HepG2 (cell line): ENCODE measurements around the gene SERINC5. TPM values are rescaled to one million over a fixed set of nuclear protein-coding genes. Genes with fewer than 3 reads are reported as not detected.
A peak's percentile ranks its signal among the peaks of the same experiment; 100 is the strongest.

Source experiments
- AHR ChIP-seq: IDR thresholded peaks from 2 replicates; pipeline ENCODE4 v1.6.1; 2018; ENCODE audit warnings: missing genetic modification reagents, missing compliant biosample characterization
- ATAD3A ChIP-seq: sonication (generic); formaldehyde crosslinking; IDR thresholded peaks from 2 replicates; pipeline ENCODE4 v1.4.0; 2020; ENCODE audit warnings: missing genetic modification reagents
- ATF1 ChIP-seq: IDR thresholded peaks from 2 replicates; pipeline ENCODE4 v1.6.1; 2016; ENCODE audit warnings: mild to moderate bottlenecking, control low read depth
- BCL6 ChIP-seq: IDR thresholded peaks from 2 replicates; pipeline ENCODE4 v1.6.1; 2016; ENCODE audit warnings: missing genetic modification reagents, missing compliant biosample characterization
- KDM4B ChIP-seq: sonication (generic); formaldehyde crosslinking; IDR thresholded peaks from 2 replicates; pipeline ENCODE4 v1.4.0; 2020; ENCODE audit warnings: missing genetic modification reagents
- KDM5A ChIP-seq: fragments of 200-600 bp; sonication (generic); IDR thresholded peaks from 2 replicates; pipeline ENCODE4 v1.7.0; 2018; ENCODE audit warnings: antibody characterized with exemption, mild to moderate bottlenecking, low read length, borderline replicate concordance
- KMT2A ChIP-seq: sonication (generic); formaldehyde crosslinking; IDR thresholded peaks from 2 replicates; pipeline ENCODE4 v1.4.0; 2020; ENCODE audit warnings: missing genetic modification reagents
- MTF2 ChIP-seq: sonication (generic); formaldehyde crosslinking; IDR thresholded peaks from 2 replicates; pipeline ENCODE4 v1.5.0; 2020; ENCODE audit warnings: missing genetic modification reagents, borderline replicate concordance
- NFIB ChIP-seq: sonication (generic); formaldehyde crosslinking; IDR thresholded peaks from 2 replicates; pipeline ENCODE4 v1.9.0; 2021; ENCODE audit warnings: missing genetic modification reagents, mild to moderate bottlenecking, borderline replicate concordance
- NR3C1 ChIP-seq: sonication (generic); formaldehyde crosslinking; IDR thresholded peaks from 2 replicates; pipeline ENCODE4 v1.4.0; 2020; ENCODE audit warnings: missing genetic modification reagents
- PCBP2 ChIP-seq: fragments of 200-400 bp; formaldehyde crosslinking; optimal IDR thresholded peaks from 2 replicates; pipeline ENCODE3; 2018; ENCODE audit warnings: low read length, low read depth; ENCODE audit not compliant: poor library complexity, severe bottlenecking
- RBM39 ChIP-seq: fragments of 200-400 bp; formaldehyde crosslinking; IDR thresholded peaks from one replicate; pipeline ENCODE4 v1.6.1; 2018; ENCODE audit warnings: antibody characterized with exemption, mild to moderate bottlenecking, low read depth, low read length; ENCODE audit not compliant: poor library complexity, severe bottlenecking
- RXRB ChIP-seq: IDR thresholded peaks from 2 replicates; pipeline ENCODE4 v1.6.1; 2016; ENCODE audit warnings: borderline replicate concordance, missing genetic modification reagents, missing compliant biosample characterization
- SYNCRIP ChIP-seq: fragments of 200-400 bp; formaldehyde crosslinking; IDR thresholded peaks from 2 replicates; pipeline ENCODE4 v1.6.1; 2018; ENCODE audit warnings: mild to moderate bottlenecking, low read depth, low read length; ENCODE audit not compliant: insufficient read depth
- TOE1 ChIP-seq: sonication (generic); formaldehyde crosslinking; IDR thresholded peaks from 2 replicates; pipeline ENCODE4 v1.4.0; 2020; ENCODE audit warnings: mild to moderate bottlenecking, missing genetic modification reagents
- YEATS4 ChIP-seq: sonication (generic); formaldehyde crosslinking; IDR thresholded peaks from 2 replicates; pipeline ENCODE4 v1.4.0; 2020; ENCODE audit warnings: missing genetic modification reagents, borderline replicate concordance
- ZBTB33 ChIP-seq: sonication (generic); formaldehyde crosslinking; IDR thresholded peaks from 2 replicates; pipeline ENCODE4 v1.4.0; 2020; ENCODE audit warnings: missing genetic modification reagents
- ZMAT3 ChIP-seq: sonication (generic); formaldehyde crosslinking; conservative IDR thresholded peaks from 2 replicates; pipeline ENCODE4 v1.7.0; 2021; ENCODE audit warnings: missing genetic modification reagents
- ZNF205 ChIP-seq: IDR thresholded peaks from 2 replicates; pipeline ENCODE4 v1.6.1; 2018; ENCODE audit warnings: missing biosample characterization, missing genetic modification reagents
- ZNF589 ChIP-seq: sonication (generic); formaldehyde crosslinking; conservative IDR thresholded peaks from 2 replicates; pipeline ENCODE4 v1.8.0; 2022; ENCODE audit warnings: mild to moderate bottlenecking, moderate library complexity, missing genetic modification reagents
- ZNF674 ChIP-seq: sonication (generic); formaldehyde crosslinking; IDR thresholded peaks from 2 replicates; pipeline ENCODE4 v1.5.0; 2020; ENCODE audit warnings: low read depth, mild to moderate bottlenecking, missing genetic modification reagents
- polyA plus RNA-seq, 8 experiments: library from polyadenylated mRNA; depleted of rRNA in 3 of 8; stranded (reverse) in 7 of 8; unstranded in 1 of 8; fragments of >200 nt; fragmentation: Illumina TruSeq in 4 of 8; extraction: Trizol in 4 of 8; gene quantifications; 2 replicates each; pipeline versions ENCODE4 v1.2.1 to v1.2.3, GENCODE V29; 2011 to 2016; ENCODE audit warnings: low read depth in 4 of 8, missing spikeins in 1 of 8, mixed read lengths in 1 of 8; ENCODE audit not compliant: insufficient read depth in 1 of 8
- total RNA-seq, 5 experiments: library from RNA; depleted of rRNA; stranded (reverse); fragments of >200 nt; fragmentation: Illumina TruSeq; extraction: Trizol; gene quantifications; 2 replicates each; pipeline ENCODE4 v1.2.3, GENCODE V29; 2016; ENCODE audit warnings: low read depth in 1 of 5
- TF ChIP-seq, protein P1 (sequence below): sonication (generic); formaldehyde crosslinking; IDR thresholded peaks from 2 replicates; pipeline ENCODE4 v1.8.0; 2022; ENCODE audit warnings: mild to moderate bottlenecking, missing genetic modification reagents, moderate library complexity
- TF ChIP-seq, protein P2 (sequence below): IDR thresholded peaks from 2 replicates; pipeline ENCODE4 v1.6.1; 2016; ENCODE audit warnings: mild to moderate bottlenecking, missing biosample characterization, missing genetic modification reagents
- TF ChIP-seq, protein P3 (sequence below): sonication (generic); formaldehyde crosslinking; IDR thresholded peaks from 2 replicates; pipeline ENCODE4 v1.5.0; 2020; ENCODE audit warnings: mild to moderate bottlenecking, missing genetic modification reagents

SERINC5 gene
- total and polyA plus RNA-seq, 2 of the 13 experiments (the other 11 are each of a cell fraction or from before 2014, with no cell fraction given) = 17.3 to 22.8 TPM

DNA sequence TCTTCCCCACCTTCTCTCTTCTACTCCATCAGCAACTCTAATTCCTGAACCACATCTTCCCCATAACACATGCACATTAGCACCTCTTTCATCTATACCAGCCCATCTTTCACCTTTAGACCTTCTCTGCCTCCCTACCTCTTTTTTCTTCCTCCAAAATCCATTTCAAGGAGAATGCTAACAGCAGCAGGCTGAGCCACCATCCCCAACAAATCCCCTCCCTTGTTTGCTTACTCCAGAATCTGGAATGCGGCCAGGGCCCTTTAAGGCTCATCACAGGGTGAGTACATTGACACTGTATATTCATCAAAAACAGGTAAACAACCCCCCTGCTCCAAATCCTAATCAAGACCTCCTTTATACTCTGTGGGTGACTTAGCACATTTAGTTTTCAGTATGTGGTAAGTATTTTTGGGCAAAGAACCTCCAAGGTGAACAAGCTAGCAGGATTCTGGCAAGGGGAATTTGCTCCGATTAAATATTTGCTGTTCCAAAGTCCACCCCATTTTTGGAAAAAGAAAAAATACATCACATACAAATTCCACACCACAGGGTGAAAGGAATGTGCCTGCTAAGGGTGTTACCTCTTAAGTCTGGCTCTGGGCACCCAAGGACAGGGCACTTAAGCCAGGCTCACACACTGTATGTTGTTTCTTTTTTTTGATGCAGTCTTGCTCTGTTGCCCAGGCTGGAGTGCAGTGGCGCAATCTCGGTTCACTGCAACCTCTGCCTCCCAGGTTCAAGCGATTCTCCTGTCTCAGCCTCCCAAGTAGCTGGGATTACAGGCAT lies 71.4 kb downstream of the SERINC5 start (continued):
- TF ChIP-seq ZNF674 (CRISPR knock-in tag) = no peak
- TF ChIP-seq KDM4B (CRISPR knock-in tag) = no peak
- TF ChIP-seq, protein P1, sequence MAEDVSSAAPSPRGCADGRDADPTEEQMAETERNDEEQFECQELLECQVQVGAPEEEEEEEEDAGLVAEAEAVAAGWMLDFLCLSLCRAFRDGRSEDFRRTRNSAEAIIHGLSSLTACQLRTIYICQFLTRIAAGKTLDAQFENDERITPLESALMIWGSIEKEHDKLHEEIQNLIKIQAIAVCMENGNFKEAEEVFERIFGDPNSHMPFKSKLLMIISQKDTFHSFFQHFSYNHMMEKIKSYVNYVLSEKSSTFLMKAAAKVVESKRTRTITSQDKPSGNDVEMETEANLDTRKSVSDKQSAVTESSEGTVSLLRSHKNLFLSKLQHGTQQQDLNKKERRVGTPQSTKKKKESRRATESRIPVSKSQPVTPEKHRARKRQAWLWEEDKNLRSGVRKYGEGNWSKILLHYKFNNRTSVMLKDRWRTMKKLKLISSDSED (CRISPR knock-in tag) = no peak
- TF ChIP-seq RBM39 = no peak
- no peak for TF ChIP-seq ZNF589 (CRISPR knock-in tag)
- TF ChIP-seq ZNF205 (CRISPR knock-in tag) = 0 out of 2 replicates have a peak, but pooled peaks have one; percentile 67
- TF ChIP-seq TOE1 (CRISPR knock-in tag) = no peak; the same call in 1 of the 2 replicates
- no peak; the same call in 1 of the 2 replicates for TF ChIP-seq YEATS4 (CRISPR knock-in tag)
- TF ChIP-seq ATAD3A = no peak
- TF ChIP-seq SYNCRIP = no peak
- no peak for TF ChIP-seq KDM5A
- TF ChIP-seq BCL6 (CRISPR knock-in tag) = peak; percentile 42
- peak; percentile 59 for TF ChIP-seq ATF1 (CRISPR knock-in tag)
- TF ChIP-seq, protein P2, sequence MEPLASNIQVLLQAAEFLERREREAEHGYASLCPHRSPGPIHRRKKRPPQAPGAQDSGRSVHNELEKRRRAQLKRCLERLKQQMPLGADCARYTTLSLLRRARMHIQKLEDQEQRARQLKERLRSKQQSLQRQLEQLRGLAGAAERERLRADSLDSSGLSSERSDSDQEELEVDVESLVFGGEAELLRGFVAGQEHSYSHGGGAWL (CRISPR knock-in tag) = no peak
- TF ChIP-seq ZMAT3 (CRISPR knock-in tag) = no peak
- 0 out of 2 replicates have a peak, but pooled peaks have one; percentile 31 for TF ChIP-seq ZBTB33
- TF ChIP-seq RXRB (CRISPR knock-in tag) = 0 out of 2 replicates have a peak, but pooled peaks have one; percentile 15
- TF ChIP-seq MTF2 (CRISPR knock-in tag) = no peak
- no peak for TF ChIP-seq NFIB (CRISPR knock-in tag)
- no peak for TF ChIP-seq PCBP2
- TF ChIP-seq, protein P3, sequence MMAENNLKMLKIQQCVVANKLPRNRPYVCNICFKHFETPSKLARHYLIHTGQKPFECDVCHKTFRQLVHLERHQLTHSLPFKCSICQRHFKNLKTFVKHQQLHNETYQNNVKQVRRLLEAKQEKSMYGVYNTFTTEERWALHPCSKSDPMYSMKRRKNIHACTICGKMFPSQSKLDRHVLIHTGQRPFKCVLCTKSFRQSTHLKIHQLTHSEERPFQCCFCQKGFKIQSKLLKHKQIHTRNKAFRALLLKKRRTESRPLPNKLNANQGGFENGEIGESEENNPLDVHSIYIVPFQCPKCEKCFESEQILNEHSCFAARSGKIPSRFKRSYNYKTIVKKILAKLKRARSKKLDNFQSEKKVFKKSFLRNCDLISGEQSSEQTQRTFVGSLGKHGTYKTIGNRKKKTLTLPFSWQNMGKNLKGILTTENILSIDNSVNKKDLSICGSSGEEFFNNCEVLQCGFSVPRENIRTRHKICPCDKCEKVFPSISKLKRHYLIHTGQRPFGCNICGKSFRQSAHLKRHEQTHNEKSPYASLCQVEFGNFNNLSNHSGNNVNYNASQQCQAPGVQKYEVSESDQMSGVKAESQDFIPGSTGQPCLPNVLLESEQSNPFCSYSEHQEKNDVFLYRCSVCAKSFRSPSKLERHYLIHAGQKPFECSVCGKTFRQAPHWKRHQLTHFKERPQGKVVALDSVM (CRISPR knock-in tag) = peak; percentile 96
- no peak for TF ChIP-seq AHR (CRISPR knock-in tag)
- 0 out of 2 replicates have a peak, but pooled peaks have one; percentile 44 for TF ChIP-seq KMT2A
- TF ChIP-seq NR3C1 (CRISPR knock-in tag) = no peak
